ENCODE measurements around the gene PAPPA. TPM values are rescaled to one million over a fixed set of nuclear protein-coding genes. Genes with fewer than 3 reads are reported as not detected.

The PAPPA gene
- total and polyA plus RNA-seq, 9 of the 15 experiments (the other 6 are each of a cell fraction or from before 2014, with no cell fraction given) = 0.06 to 0.18 (median 0.11) TPM

GRCh38 chr9:116219686-116220085 lies 66.1 kb downstream of the PAPPA start (continued):
- no peak for TF ChIP-seq HBP1 (CRISPR knock-in tag; IDR thresholded peaks at IDR 0.05)
- TF ChIP-seq NKRF (IDR thresholded peaks at IDR 0.05; ENCODE audit: borderline replicate concordance) = no peak
- TF ChIP-seq HMBOX1 (IDR thresholded peaks at IDR 0.05) = no peak
- TF ChIP-seq ZNF24 (IDR thresholded peaks at IDR 0.05) = no peak
- peak; percentile 91 for TF ChIP-seq RFX5 (IDR thresholded peaks at IDR 0.05; ENCODE audit: low read depth, low read length)
- no peak for TF ChIP-seq PHF21A (IDR thresholded peaks at IDR 0.05; ENCODE audit: borderline replicate concordance, low read depth)
- TF ChIP-seq MXI1 (IDR thresholded peaks at IDR 0.05; ENCODE audit: low read depth, low read length) = no peak
- TF ChIP-seq CBFA2T2 (conservative IDR thresholded peaks at IDR 0.05) = no peak
- TF ChIP-seq TCF15 (CRISPR knock-in tag; IDR thresholded peaks at IDR 0.05) = no peak
- peak; percentile 33; the same call in 1 of the 2 replicates for TF ChIP-seq L3MBTL2 (IDR thresholded peaks at IDR 0.05)
- TF ChIP-seq E2F5 (CRISPR knock-in tag; IDR thresholded peaks at IDR 0.05) = no peak
- TF ChIP-seq HDAC6 (IDR thresholded peaks at IDR 0.05; ENCODE audit: low read depth, low read length) = no peak
- TF ChIP-seq NELFE (IDR thresholded peaks at IDR 0.05; ENCODE audit: insufficient read depth, insufficient read length) = no peak
- TF ChIP-seq ZBTB40 (IDR thresholded peaks at IDR 0.05) = no peak
- no peak for TF ChIP-seq ZBTB40 (CRISPR knock-in tag; IDR thresholded peaks at IDR 0.05)
